Skin epidermis (tissue), 12 donors: ENCODE results near the gene TMEM119.

Source experiments
- H3K27ac ChIP-seq, 21 experiments: fragments of 200-600 bp; sonication (generic) in 11 of 21; one replicate each; pipeline ENCODE4 v1.5.0; 2020; ENCODE audit warnings: mild to moderate bottlenecking in 3 of 21, inconsistent platforms in 2 of 21, moderate library complexity in 2 of 21
- H3K4me3 ChIP-seq, 7 experiments: fragments of 200-600 bp; sonication (generic) in 2 of 7; one replicate each; pipeline ENCODE4 v1.5.0; 2020; ENCODE audit warnings: inconsistent platforms in 2 of 7, mild to moderate bottlenecking in 2 of 7, moderate library complexity in 1 of 7

Gene TMEM119

DNA sequence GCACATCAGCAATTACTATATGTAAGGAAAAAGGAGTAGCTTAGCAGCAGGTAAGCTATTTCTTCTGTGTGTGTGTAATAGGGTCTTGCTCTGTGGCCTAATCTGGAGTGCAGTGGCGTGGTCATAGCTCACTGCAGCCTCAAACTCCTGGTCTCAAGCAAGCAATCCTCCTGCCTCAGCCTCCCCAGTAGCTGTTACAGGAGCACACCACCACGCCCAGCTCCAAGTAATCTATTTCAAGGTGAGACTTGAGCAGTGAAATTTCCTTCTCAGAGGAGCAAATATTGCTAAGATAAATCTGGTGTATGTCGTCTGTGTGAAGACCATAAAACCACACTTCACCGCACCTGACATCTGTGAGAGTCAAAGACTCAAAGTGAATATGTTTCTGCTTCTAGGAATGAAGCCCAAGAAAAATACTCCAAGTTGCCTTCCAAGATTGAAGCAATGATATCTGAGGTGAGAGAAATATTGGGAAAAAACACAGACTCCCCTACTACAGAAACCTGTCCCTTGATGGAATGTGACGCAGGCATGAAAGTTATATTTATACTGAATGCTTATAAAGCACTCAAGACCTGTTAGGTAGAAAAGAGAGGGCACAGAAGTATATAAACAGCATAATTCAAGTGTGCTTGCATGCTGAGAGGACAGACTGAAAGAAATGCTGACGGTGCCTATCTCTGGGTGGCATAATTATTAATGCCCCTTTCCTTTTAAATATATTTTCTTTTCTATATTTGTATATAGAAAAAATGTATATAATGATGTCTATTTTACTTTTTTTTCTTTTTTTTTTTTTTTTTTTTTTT lies 38.3 kb upstream of the TMEM119 start:
- Histone ChIP-seq H3K4me3 (no peak overlapping the region), H3K27ac (peak overlapping the region in 15 of 21 experiments; percentile 23 to 97 (median 69))

DNA sequence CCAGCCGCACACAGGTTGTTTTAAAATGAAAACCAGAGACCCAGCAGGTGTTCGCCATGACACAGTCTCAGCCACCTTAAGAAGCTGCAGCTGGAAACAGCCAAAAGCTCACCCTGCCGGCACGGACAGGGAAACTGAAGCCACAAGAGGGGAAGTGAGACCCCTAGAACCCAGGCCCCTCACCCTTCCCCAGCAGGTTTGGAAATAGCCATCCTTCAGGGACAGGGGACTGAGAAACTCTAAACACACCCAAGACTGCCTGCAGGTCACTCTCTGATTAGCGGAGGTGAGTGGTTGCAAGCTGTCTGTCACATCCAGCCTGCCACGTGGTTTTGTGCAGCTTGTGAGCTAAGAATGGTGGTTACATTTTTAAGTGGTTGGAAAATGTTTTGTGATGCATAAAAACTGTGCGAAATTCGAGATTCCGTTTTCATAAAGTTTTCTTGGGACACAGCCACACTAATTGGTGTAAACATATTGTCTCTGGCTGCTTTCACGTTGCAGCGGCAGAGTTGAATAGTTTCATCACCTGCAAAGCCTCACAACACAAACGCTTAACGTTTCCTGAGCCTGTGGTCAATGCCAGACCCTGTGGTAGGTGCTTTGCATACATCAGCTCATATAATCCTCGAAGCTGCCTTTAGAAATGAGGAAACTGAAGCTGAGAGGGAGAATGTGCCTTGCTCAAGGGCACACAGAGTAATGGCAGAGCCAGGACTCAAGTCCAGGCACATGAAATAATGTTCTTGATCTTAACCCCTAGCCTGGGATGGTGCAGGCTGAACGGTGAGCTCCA lies 37.5 kb upstream of the TMEM119 start:
- peak overlapping the region in 18 of 21 experiments; percentile 7 to 97 (median 78) for H3K27ac ChIP-seq
- peak overlapping the region in 1 of 7 experiments; percentile 2 for H3K4me3 ChIP-seq

DNA sequence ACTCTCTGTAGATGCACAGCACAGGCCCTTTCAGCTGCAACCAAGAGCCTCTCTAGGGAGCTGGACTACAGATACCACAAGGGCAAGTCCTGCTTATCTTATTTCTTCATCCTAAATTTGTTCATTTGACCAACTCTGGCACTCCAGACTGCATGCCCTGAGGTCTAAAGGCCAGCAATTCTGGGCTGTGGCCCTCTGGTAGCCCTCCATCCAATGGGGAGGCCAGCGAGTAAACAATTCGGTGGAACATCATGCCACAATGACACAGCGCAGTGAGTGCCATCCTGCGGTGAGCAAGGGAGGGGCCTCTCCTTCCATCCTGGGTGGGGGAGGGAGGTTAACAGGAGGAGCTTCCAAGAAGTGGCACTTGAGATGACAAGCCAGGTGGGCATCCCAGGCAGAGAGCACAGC lies 36.5 kb upstream of the TMEM119 start:
- Histone ChIP-seq H3K27ac (peak overlapping the region in 19 of 21 experiments; percentile 6 to 97 (median 78)), H3K4me3 (peak overlapping the region in 3 of 7 experiments; percentile 40 to 46 (median 42))

DNA sequence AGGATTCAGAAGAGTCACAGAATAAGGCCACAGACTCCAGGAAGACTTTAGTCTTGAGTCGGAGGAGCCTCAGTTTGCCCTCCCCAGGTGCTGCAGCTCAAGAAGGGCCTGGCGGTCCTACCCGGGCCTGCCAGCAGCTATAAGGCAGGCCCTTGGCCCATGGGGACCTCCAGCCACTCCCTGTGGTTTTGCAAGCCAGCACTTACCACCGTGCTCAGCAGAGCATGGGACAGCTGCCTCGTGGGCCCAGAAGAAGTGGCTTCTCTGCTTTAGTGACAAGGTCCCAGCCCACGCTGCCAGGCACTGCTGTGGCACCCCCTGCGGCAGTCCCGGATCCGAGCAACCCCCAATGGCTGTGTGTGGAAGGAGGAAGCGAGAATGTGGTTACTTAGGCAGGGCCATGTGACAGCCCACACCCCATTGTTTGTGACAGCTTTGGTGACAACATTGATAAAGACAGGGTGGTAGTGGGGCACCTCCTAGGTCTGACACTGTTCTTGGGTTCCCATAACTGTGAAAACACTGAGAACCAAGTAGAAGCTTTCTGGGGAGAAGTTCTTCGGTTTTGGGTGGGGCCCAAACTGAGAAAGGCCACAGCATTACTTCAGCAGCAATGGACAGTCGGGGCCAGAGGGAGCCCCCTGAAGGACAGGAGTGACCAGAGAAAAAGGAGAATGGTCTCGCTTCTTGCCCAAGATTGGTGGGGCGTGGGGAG lies 35.8 kb upstream of the TMEM119 start, which contains the start of gene SELPLG:
Gene SELPLG (minus strand): TSS at position 361 of the 715 bp plus-strand sequence. CDS start 9,587 bp downstream, outside the sequence.
- H3K27ac ChIP-seq: peak within 1 kb of the TSS; percentile 14 to 97 (median 77)
- peak within 1 kb of the TSS; percentile 25 to 46 (median 30) for H3K4me3 ChIP-seq

DNA sequence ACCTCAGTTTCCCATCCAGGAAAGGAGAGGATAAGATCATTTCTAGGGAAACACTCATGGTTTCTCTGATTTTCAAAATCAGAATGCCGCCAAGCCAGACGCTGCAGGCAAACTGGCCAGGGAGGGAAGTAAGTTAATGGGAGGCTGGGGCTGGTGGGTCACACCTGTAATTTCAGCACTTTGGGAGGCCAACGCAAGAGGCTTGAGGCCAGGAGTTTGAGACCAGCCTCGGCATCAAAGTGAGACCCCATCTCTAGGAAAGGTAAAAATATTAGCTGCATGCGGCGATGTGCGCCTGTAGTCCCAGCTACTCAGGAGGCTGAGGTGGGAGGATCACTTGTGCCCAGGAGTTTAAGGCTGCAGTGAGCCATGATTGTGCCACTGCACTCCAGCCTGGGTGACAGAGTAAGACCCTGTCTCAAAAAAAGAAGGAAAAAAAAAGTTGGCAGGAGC lies 35.2 kb upstream of the TMEM119 start:
- H3K4me3 ChIP-seq: peak overlapping the region; percentile 25 to 46 (median 30)
- peak overlapping the region; percentile 14 to 97 (median 77) for H3K27ac ChIP-seq

DNA sequence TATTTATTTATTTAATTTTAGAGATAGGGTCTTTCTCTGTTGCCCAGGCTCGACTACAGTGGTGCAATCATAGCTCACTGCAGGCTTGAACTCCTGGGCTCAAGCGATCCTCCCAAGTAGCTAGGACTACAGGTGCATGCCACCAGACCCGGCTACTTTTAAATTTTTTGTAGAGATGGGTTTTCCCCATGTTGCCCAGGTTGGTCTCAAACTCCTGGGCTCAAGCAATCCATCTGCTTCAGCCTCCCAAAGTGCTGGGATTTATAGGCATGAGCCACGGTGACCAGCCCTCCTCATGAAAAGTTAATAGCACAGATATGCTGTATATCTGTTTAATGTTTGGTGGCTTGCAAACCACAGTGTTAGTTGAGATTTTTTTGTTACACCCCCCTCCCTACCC lies 33.4 kb upstream of the TMEM119 start:
- H3K4me3 ChIP-seq: peak overlapping the region in 4 of 7 experiments; percentile 25 to 46 (median 41)
- peak overlapping the region in 17 of 21 experiments; percentile 19 to 97 (median 81) for H3K27ac ChIP-seq

DNA sequence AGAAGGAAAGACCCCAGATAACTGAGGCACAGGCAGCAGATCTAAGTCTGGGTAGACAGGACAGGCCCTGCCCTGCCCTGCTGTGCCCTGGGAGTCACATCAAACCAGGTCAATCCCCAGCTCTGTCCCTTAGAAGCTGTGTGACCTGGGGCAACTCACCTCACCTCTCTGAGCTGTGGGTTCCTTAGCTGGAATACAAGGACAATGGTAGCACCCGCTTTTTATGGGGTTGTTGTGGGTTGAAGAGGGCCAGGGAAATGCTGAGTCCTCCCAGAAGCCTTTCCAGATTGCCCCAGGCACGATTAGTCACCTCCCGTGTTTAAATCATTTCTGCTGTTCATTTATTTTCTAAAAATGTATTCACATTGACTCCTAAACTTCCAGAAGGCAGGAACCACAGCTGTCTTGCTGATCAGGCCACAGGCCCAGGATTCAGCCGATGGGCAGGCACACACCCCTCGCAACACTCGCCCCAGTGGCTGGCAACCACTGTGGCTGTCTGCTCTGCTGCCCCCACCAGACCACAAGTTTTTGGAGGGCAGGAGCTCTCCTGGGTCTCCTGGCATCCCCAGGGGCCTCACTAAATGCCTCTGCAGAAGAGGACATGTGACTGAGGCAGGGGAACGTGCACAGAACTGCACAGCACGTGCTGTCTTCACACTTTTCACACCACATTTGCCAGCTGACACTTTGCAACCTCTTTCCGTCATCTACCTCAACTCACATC lies 32.8 kb upstream of the TMEM119 start:
- Histone ChIP-seq H3K27ac (peak overlapping the region in 20 of 21 experiments; percentile 14 to 97 (median 78)), H3K4me3 (peak overlapping the region in 1 of 7 experiments; percentile 5)

DNA sequence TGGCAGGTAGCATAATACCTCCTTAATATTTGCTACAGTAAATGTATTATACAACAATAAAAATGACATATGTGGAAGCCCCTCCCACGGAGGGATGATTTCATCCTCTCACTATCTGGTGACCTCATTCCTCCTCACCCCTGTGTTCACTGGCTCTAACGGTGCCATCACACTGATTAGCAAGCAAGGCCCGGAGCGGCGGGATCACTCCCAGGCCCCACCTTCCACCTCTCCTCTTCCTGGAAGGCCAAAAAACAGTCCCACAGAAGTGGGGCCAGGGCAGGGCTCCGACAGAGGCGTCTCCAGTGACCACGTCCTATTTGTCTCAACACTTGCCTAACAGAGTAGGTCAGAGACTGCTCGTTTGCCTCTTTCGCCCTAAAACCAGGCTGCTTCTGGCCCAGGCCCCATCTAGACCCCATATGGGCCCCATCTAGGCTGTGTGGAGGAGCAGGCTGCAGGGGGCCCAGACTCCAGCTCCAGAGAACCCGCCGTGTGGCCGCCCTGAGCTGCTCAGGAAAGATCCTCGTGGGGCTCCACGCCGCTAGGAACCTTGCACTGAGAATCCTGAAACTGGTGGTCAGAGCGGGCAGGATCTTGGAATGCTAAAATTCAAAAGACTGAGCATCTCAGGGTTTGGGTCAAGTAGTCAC lies 32.1 kb upstream of the TMEM119 start:
- Histone ChIP-seq H3K4me3 (peak overlapping the region in 4 of 7 experiments; percentile 5 to 37 (median 20)), H3K27ac (peak overlapping the region in 20 of 21 experiments; percentile 14 to 97 (median 78))

DNA sequence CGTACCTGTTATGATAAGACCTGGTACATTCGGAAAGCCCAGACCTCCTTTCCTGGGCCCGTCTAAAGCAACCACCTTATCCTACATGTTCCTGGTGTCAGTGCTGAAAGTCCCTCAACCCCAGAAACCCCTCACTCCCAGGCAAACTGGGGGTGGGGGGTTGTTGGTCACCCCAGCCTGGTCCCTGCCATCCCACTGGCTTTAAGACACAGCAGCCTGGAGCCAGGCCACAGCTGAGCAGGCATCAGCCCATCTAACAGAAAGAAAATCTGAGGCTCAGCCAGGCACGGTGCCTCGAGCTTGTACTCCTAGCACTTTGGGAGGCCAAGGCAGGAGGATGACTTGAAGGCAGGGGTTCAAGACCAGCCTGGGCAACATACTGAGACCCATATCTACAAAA lies 31.3 kb upstream of the TMEM119 start:
- Histone ChIP-seq H3K4me3 (peak overlapping the region in 5 of 7 experiments; percentile 22 to 37 (median 26)), H3K27ac (peak overlapping the region in 19 of 21 experiments; percentile 47 to 97 (median 80))

DNA sequence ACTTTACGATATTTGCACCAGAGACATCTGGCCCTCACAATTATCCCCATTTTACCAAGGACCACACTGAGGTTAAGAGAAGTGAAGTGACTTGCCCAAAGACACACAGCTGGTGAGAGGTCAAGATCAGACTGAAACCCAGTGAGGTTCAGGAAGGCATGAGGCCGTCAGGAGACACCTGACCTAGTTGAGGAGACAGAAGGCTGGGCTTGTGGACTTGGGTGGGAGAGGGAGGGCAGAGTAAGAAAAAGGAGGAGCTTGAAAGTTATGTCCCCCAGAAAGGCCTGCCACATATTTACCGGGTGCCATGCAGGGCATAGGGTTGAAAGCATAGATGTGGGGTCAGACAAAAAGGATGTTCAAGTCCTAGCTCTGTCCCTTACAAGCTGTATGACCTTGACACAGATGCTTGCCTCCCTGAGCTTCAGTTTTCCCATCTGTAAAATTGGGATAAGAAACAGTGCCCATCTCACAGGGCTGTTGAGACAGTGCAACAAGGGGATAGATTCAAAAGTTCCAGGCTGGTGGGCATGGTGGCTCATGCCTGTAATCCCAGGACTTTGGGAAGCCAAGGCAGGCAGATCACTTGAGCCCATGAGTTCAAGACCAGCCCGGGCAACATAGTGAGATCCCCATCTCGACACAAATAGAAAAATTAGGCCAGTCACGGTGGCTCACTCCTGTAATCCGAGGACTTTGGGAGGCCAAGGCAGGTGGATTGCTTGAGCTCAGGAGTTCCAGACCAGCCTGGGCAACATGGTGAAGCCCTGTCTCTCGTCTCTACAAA lies 29.4 kb upstream of the TMEM119 start:
- H3K4me3 ChIP-seq: no peak overlapping the region
- H3K27ac ChIP-seq: peak overlapping the region in 16 of 21 experiments; percentile 29 to 97 (median 84)

DNA sequence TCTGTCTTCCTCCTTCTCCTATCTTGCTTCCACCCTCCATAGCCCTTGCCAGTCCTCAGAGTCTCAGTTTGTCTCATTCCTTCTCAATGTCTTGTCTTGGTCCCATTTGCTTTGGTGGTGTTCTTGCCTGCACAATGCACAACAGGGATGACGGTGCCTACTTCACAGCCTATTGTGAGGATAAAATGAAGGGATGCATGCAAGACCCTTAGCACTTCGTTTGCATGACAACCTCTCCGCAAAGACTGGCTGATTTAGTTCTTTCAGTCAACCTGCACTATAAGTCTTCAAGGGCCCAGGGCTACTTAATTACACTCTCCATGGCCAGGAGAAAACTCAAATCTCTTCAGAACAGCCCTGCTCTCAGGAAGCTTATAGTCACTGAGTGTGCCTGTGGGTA lies 27.3 kb upstream of the TMEM119 start:
- Histone ChIP-seq H3K4me3 (no peak overlapping the region), H3K27ac (no peak overlapping the region)

DNA sequence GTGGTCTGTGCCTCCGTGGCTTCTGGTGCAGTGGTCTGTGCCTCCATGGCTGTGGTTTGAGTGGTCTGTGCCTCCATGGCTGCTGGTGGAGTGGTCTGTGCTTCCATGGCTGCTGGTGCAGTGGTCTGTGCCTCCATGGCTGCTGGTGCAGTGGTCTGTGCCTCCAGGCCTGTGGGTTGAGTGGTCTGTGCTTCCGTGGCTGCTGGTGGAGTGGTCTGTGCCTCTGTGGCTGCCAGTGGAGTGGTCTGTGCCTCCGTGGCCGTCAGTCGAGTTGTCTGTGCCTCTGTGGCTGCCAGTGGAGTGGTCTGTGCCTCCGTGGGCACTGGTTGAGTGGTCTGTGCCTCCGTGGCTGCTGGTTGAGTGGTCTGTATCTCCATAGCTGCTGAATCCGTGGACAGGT lies 25.7 kb upstream of the TMEM119 start:
- peak overlapping the region in 3 of 21 experiments; percentile 16 to 54 (median 21) for H3K27ac ChIP-seq

DNA sequence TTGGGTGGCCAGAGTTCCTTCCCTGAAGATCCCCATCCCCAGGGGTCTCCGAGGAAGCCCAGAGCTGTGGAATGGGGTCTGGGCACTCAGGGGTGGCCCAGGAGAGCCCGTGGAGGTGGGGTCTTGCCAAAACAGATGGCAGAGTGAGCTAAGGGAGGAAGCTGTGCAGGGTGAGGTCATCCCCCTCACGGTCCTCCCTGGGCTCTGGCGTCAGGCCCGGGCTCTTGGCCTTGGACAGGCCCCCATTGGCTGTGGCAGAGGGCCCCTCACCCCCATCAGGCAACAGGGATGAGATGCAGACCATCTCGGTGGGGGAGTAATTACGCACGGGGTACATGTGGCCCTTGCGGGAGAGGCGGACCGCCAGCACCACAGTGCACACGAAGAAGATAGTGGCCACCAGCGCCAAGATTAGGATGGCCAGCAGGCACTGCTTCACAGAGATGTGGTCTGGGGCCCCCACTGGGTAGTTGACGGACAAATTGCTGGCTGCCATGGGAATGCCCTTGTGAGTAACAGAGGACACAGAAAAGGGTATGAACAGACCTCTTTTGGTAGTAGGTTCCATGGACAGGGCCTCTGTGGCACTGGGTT lies 25.1 kb upstream of the TMEM119 start:
- no peak overlapping the region for H3K4me3 ChIP-seq
- peak overlapping the region in 13 of 21 experiments; percentile 6 to 63 (median 36) for H3K27ac ChIP-seq

More for the DNA sequence above, 25.7 kb upstream of the TMEM119 start:
- H3K4me3 ChIP-seq: no peak overlapping the region

DNA sequence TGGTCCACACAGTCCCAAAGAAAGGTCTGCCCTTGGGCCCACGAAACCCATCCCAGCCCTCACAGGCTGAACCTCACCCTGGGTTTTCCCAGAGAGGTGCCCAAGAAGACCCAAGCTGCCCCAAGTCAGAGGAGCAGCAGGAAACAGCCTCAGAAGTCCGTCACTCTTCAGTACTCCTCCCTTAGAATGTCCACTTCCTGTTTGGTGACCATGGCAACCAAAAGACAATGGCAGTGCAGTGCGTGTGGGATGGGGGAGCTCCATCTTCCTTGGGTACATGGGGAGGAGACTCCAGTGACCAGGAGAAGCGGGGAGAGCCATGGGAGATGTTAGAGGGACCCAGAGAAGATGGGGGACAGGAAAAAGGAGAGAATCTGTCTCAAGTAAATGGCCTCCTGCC lies 24.5 kb upstream of the TMEM119 start:
- H3K27ac ChIP-seq: peak overlapping the region in 12 of 21 experiments; percentile 6 to 70 (median 51)
- H3K4me3 ChIP-seq: no peak overlapping the region

DNA sequence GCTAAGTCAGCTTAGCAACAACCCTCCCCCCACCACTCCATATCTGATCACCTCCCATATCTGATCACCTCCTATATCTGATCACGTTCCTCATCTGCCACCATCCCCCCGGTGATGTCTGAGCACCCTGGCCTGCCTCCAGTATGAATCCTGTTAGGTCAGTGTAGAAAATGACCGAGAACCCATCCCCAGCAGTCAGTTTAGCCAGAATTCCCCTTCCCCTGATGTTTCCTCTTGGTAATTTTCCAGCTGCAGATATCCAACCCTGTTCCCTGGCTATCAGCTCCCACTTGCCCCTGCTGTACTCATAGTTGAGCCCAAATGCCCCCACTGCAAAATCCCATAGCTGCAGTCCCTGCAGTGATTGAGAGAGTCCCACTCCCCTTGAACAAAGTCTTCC lies 23.3 kb upstream of the TMEM119 start:
- Histone ChIP-seq H3K27ac (peak overlapping the region in 1 of 21 experiments; percentile 13), H3K4me3 (no peak overlapping the region)

DNA sequence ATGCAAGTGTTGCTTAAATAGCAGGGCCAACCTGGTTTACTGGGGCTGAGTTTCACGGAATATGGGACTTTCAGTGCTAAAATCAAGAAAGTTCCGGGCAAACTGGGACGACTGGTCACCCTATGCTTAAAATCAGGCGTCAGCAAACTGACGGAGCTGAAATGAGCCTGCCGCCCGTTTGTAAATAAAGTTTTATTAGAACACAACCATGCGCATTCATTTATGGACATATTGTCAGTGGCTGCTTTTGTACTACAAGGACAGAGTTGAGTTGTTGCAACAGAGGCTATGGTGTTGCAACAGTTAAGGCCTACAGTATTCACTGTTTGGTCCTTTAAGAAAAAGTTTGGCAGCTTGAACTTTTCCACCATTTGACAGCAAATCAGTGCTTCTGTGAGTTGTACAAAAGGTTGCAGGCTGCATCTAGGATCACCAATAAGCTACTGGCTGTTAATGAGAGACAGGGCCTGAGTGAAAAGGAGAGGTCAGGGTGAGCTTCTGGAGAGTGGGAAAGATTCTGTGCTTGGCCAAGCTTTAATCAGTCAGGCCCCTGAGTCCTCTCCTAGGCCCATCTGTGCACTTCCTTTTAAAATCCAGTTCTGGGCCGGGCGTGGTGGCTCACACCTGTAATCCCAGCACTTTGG lies 22.5 kb upstream of the TMEM119 start:
- no peak overlapping the region for H3K27ac ChIP-seq

More for the DNA sequence above, 22.5 kb upstream of the TMEM119 start:
- H3K4me3 ChIP-seq: no peak overlapping the region
